ENCODE data around the gene TMEM150A. TPM values are rescaled to one million over a fixed set of nuclear protein-coding genes. Genes with fewer than 3 reads are reported as not detected.

The TMEM150A gene
- polyA plus RNA-seq, 2 of the 4 experiments (the other 2 are of a cell fraction): 8.5 to 10.9 TPM

GRCh38 chr2:85652056-85652455, 49.6 kb upstream of the TMEM150A start:
- Histone ChIP-seq H3K27ac (peak overlapping the region; percentile 80 to 91), H3K9me3 (no peaks in the 10 kb centered on the region), H3K4me2 (peak overlapping the region; percentile 50), H3K4me3 (no peak overlapping the region), H3K4me1 (peaks cover 91% of the 10 kb centered on the region)
- ATAC-seq (no peak), FAIRE-seq (no peak), DNase-seq (ENCODE audit: low read depth in 1 of 2, low spot score in 1 of 2) (no peak)
- no peak for TF ChIP-seq MAZ (IDR thresholded peaks at IDR 0.05; ENCODE audit: borderline replicate concordance, low read depth, low read length)
- TF ChIP-seq MYC (IDR thresholded peaks at IDR 0.05; ENCODE audit: borderline replicate concordance, low read length): no peak
- 92% methylated on average over 2 of the region's 2 CpGs for WGBS (ENCODE audit: missing lambda C conversion rate)
- ChIA-PET POLR2A (no interaction called here), CTCF (interaction anchor here (0.5 to 8.8 kb wide), 13 partner anchors 12 to 175 kb away, joined by 3 to 111 read pairs (median 4); partner anchors contain the start of gene C2orf68)

- Histone ChIP-seq H3K9me3 (no peaks in the 10 kb centered on the region), H3K4me1 (peaks cover 82% of the 10 kb centered on the region), H3K4me3 (no peak overlapping the region), H3K27ac (peak overlapping the region; percentile 80 to 91), H3K4me2 (peak overlapping the region; percentile 55)
- DNase-seq (ENCODE audit: low read depth in 1 of 2, low spot score in 1 of 2) (no peak), ATAC-seq (no peak), FAIRE-seq (no peak)
- POLR2A ChIA-PET: no interaction called here
- TF ChIP-seq JUNB (IDR thresholded peaks at IDR 0.05) (no peak), HES2 (IDR thresholded peaks at IDR 0.05) (no peak), KDM1A (IDR thresholded peaks at IDR 0.05; ENCODE audit: low read depth) (no peak), MAX (IDR thresholded peaks at IDR 0.05) (no peak), FOXS1 (CRISPR knock-in tag; IDR thresholded peaks at IDR 0.05) (no peak), RAD21 (conservative IDR thresholded peaks at IDR 0.05 in 1 of 2, IDR thresholded peaks at IDR 0.05 in 1 of 2) (no peak), HOXB5 (CRISPR knock-in tag; IDR thresholded peaks at IDR 0.05) (no peak), MAFK (IDR thresholded peaks at IDR 0.05; ENCODE audit: partially characterized antibody) (no peak), CEBPB (IDR thresholded peaks at IDR 0.05) (no peak), TFCP2L1 (CRISPR knock-in tag; IDR thresholded peaks at IDR 0.05) (no peak), ZSCAN20 (CRISPR knock-in tag; IDR thresholded peaks at IDR 0.05) (no peak), JUN (IDR thresholded peaks at IDR 0.05) (no peak), NFE2L2 (conservative IDR thresholded peaks at IDR 0.05; ENCODE audit: low read length) (no peak), KDM5A (IDR thresholded peaks at IDR 0.05) (no peak), RNF2 (IDR thresholded peaks at IDR 0.05; ENCODE audit: borderline replicate concordance, low read depth) (no peak)
- CTCF ChIA-PET: interaction anchor here (0.6 to 8.8 kb wide), 11 partner anchors 9 to 430 kb away, joined by 3 to 126 read pairs (median 5); no protein-coding TSS in a partner anchor
- WGBS (ENCODE audit: missing lambda C conversion rate): 43% methylated on average over 3 of the region's 3 CpGs
Observed at GRCh38 chr2:85651097-85651496, 48.6 kb upstream of the TMEM150A start.

- no peaks in the 10 kb centered on the region for H3K9me3 ChIP-seq
- peaks cover 76% of the 10 kb centered on the region for H3K4me1 ChIP-seq
- CTCF ChIA-PET: interaction anchor here (0.6 to 8.8 kb wide), 13 partner anchors 10 to 430 kb away, joined by 3 to 126 read pairs (median 5); no protein-coding TSS in a partner anchor
- no peak overlapping the region for H3K4me3 ChIP-seq
- ATAC-seq (no peak), DNase-seq (ENCODE audit: low read depth in 1 of 2, low spot score in 1 of 2) (no peak), FAIRE-seq (no peak)
- peak overlapping the region; percentile 55 for H3K4me2 ChIP-seq
- peak overlapping the region; percentile 80 to 91 for H3K27ac ChIP-seq
- POLR2A ChIA-PET: no interaction called here
- TF ChIP-seq PHF8 (IDR thresholded peaks at IDR 0.05; ENCODE audit: borderline replicate concordance, low read depth) (no peak), GATA3 (IDR thresholded peaks at IDR 0.05; ENCODE audit: borderline replicate concordance) (no peak), NR3C1 (IDR thresholded peaks at IDR 0.05) (no peak), E2F6 (IDR thresholded peaks at IDR 0.05; ENCODE audit: borderline replicate concordance, low read depth) (no peak), EHMT2 (IDR thresholded peaks at IDR 0.05; ENCODE audit: low read depth) (no peak), BHLHE40 (IDR thresholded peaks at IDR 0.05; ENCODE audit: low read depth, low read length) (no peak), MAZ (IDR thresholded peaks at IDR 0.05; ENCODE audit: borderline replicate concordance, low read depth, low read length) (no peak), HOXB5 (CRISPR knock-in tag; IDR thresholded peaks at IDR 0.05) (no peak), MAX (IDR thresholded peaks at IDR 0.05) (no peak), CTCF (IDR thresholded peaks at IDR 0.05) (no peak), HMGXB4 (CRISPR knock-in tag; IDR thresholded peaks at IDR 0.05; ENCODE audit: borderline replicate concordance) (no peak), JUN (IDR thresholded peaks at IDR 0.05) (no peak)
- WGBS (ENCODE audit: missing lambda C conversion rate): 95% methylated on average over 4 of the region's 4 CpGs
Observed at GRCh38 chr2:85650456-85650855, 48.0 kb upstream of the TMEM150A start.
